Epidermal melanocyte (primary cell): ENCODE results near the gene HSP90B1.

ENCODE experiments used
- DNase-seq: peaks from one replicate; pipeline ENCODE4 v3.0.0; 2011; ENCODE audit warnings: low spot score; ENCODE audit not compliant: insufficient read length

The HSP90B1 gene

DNA sequence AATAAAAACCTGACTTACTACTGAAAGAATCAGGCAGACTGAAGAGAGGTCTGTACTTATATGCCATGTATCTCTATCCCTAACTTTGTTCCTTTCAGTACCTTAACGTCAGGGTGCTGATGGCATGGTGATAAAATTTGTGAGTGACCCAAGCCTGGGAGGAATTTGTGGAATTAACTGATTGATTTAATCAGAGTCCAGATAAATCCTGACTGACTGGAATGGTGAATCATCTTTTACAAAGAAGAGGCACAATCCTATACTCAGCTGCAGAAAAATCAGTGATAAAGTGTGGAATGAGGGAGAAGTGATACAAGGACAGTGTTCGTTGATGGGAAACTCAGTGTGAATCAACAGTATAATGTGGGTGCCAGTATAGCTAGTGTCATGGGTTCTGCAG, 39.2 kb downstream of the HSP90B1 start:
- DNase-seq, result no peak

GRCh38 chr12:103973909-103974308, 43.7 kb downstream of the HSP90B1 start:
- no peak for DNase-seq

- DNase-seq, result no peak
These were observed 45.2 kb downstream of the HSP90B1 start for GRCh38 chr12:103975368-103975767.

DNA sequence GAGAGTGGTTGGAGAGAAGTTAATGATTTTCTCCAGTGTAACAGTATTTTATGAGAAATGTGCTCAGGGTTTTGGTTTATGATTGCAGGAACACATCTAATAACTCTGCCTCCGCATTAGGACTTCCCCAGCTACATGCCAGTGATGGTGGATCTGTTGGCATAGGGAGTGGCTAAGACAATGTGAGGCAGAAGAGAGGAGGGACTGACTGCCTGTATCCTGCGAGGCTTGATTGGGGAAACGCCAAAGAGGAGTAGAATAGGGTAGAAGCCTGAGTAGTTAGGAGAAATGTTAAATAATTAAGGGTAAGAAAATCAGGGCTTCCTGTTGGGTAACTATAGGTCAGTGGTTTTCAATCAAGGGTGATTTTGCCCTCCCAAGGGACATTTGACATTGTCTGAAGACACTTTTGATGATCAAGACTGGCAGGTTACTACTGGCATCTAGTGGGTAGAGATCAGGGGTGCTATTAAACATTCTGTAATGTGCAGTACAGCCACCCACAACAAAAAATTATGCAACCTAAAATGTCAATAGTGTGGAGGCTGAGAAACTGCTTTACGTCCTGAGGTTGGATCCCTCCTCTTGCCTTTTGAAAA, 48.3 kb downstream of the HSP90B1 start:
- DNase-seq, result no peak

DNA sequence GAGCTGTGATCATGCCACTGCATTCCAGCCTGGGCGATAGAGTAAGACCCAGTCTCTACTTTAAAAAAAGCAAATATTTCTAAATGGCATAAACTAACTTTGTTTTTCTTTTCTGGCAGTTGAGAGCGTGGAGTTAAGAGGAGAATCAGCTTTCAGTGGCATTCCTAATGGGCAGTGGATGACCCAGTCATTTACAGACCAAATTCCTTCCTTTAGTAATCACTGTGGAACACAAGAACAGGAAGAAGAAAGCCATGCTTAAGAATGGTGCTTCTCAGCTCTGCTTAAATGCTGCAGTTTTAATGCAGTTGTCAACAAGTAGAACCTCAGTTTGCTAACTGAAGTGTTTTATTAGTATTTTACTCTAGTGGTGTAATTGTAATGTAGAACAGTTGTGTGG, 56.6 kb downstream of the HSP90B1 start:
- no peak for DNase-seq

DNA sequence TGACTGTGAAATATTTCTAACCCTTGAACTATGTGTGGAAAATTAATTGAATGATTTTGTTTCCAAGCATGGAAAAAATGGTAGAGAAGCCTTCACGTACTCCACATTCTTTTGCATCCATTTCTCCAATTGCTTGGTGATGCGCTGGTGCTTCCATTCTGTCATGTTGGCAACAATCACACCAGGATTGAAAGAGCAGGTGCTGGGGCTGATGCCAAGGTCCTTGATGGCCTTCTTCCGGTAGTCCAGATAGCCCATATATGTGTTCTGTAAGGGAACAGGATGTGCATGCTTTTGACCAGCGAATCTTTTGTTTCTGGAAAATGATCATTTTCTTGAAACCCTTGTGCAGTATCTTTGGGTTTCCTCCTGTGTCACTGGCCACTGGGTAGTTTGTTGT, 64.0 kb downstream of the HSP90B1 start:
- DNase-seq, result no peak

GRCh38 chr12:103996595-103996994, 66.4 kb downstream of the HSP90B1 start:
- no peak for DNase-seq

- no peak for DNase-seq
These were observed 67.2 kb downstream of the HSP90B1 start for GRCh38 chr12:103997286-103997900.
